Esophagus muscularis mucosa (tissue), 3 donors: Measurements from ENCODE around the gene MAD1L1.

Experiments
- POLR2A ChIP-seq: fragments of 450-650 bp; IDR thresholded peaks from one replicate; pipeline ENCODE4 v1.6.1; 2017; ENCODE audit warnings: antibody characterized with exemption, moderate library complexity, mild to moderate bottlenecking, low read depth
- TF ChIP-seq, protein P1 (sequence below), 3 experiments: fragments of 200-600 bp in 2 of 3; fragments of 450-650 bp in 1 of 3; sonication (generic) in 2 of 3; IDR thresholded peaks; one replicate each; pipeline ENCODE4 v1.5.1; 2017 to 2019; ENCODE audit warnings: antibody characterized with exemption in 3 of 3, mild to moderate bottlenecking in 2 of 3, moderate library complexity in 1 of 3

DNA sequence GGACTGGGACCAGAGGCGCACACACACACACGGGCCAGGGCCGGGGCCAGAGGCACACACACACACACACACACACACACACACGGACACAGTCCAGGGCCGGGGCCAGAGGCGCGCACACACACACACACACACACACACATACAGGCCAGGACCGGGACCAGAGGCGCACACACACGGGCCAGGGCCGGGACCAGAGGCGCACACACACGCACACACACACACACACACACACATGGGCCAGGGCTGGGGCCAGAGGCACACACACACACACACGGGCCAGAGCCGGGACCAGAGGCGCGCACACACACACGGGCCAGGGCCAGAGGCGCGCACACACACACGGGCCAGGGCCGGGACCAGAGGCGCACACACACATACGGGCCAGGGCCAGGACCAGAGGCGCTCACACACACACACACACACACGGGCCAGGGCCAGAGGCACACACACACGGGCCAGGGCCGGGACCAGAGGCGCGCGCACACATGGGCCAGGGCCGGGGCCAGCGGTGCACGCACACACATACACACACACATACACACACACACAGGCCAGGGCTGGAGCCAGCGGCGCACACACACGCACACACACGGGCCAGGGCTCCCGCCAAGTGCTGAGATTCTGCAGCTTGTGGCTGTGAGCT lies 293.8 kb downstream of the MAD1L1 start:
- TF ChIP-seq POLR2A, result no peak
- TF ChIP-seq, protein P1, sequence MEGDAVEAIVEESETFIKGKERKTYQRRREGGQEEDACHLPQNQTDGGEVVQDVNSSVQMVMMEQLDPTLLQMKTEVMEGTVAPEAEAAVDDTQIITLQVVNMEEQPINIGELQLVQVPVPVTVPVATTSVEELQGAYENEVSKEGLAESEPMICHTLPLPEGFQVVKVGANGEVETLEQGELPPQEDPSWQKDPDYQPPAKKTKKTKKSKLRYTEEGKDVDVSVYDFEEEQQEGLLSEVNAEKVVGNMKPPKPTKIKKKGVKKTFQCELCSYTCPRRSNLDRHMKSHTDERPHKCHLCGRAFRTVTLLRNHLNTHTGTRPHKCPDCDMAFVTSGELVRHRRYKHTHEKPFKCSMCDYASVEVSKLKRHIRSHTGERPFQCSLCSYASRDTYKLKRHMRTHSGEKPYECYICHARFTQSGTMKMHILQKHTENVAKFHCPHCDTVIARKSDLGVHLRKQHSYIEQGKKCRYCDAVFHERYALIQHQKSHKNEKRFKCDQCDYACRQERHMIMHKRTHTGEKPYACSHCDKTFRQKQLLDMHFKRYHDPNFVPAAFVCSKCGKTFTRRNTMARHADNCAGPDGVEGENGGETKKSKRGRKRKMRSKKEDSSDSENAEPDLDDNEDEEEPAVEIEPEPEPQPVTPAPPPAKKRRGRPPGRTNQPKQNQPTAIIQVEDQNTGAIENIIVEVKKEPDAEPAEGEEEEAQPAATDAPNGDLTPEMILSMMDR (IDR thresholded peaks at IDR 0.05), result no peak
